Spleen (tissue), 7 donors: ENCODE measurements around the gene NADK2.
"Not testable (repeated sequence)": the region's sequence is repeated elsewhere in the genome, so short reads cannot be mapped to it uniquely, and the experiment has no call there.

Experiments
- CTCF ChIP-seq, 11 experiments: fragments of 200-600 bp in 7 of 11; fragments of 450-650 bp in 4 of 11; sonication (generic) in 4 of 11; IDR thresholded peaks in 8 of 11; conservative IDR thresholded peaks in 3 of 11; 1 replicate in 7 of 11; 2 replicates in 4 of 11; pipeline versions ENCODE4 v1.4.0 to v1.8.0; 2016 to 2021; ENCODE audit warnings: antibody characterized with exemption in 11 of 11, inconsistent platforms in 4 of 11, mild to moderate bottlenecking in 1 of 11
- POLR2A ChIP-seq, 3 donors: fragments of 450-650 bp; IDR thresholded peaks; one replicate each; pipeline ENCODE4 v1.5.1; 2017; ENCODE audit warnings: antibody characterized with exemption in 3 of 3, mild to moderate bottlenecking in 1 of 3
- donor health status: DM: no; HTN: no; CAD: no; lungs with moderate emphysema.
- donor health status: DM: no; HTN: no; CAD: no.
- donor health status: DM: no; HTN: no; CAD: no.

- TF ChIP-seq POLR2A (IDR thresholded peaks at IDR 0.05); CTCF (IDR thresholded peaks at IDR 0.05 in 8 of 11, conservative IDR thresholded peaks at IDR 0.05 in 3 of 11): not testable (repeated sequence)
Measured at GRCh38 chr5:36283775-36284174, 42.0 kb upstream of the NADK2 start.
